RCC 7860 (cell line): Measurements from ENCODE around the gene KLF2.
A peak's percentile ranks its signal among the peaks of the same experiment; 100 is the strongest.

Source experiments
- DNase-seq: peaks from one replicate; pipeline ENCODE4 v3.0.0-alpha.2; 2015; ENCODE audit warnings: low spot score
- FAIRE-seq: peaks from 2 replicates; lab custom pipeline; 2012; peaks lifted over from hg19 to GRCh38; lab: Jason Lieb, UNC

Gene KLF2

GRCh38 chr19:16306728-16307402, 17.8 kb upstream of the KLF2 start:
- DNase-seq (no peak), FAIRE-seq (no peak)

GRCh38 chr19:16308081-16308480, 16.5 kb upstream of the KLF2 start:
- FAIRE-seq (no peak), DNase-seq (no peak)

DNA sequence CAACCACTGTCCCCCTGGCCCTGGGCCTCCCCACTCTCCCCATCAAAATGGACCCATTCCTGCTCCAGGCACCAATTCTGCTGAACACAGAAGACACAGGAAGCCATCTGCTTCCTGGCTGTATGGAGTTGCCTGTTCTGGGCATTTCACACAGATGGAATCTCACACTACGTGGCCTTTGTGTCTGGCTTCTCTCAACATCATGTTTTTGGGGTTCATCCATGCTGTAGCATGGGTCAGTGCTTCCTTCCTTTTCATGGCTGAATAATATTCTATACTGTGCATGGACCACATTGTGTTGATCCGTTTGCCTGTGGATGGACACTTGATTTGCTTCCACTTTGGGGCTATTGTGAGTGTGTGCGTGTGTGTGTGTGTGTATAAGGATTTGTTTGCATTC, 15.0 kb upstream of the KLF2 start:
- FAIRE-seq (no peak), DNase-seq (no peak)

GRCh38 chr19:16315825-16316505, 8.7 kb upstream of the KLF2 start:
- FAIRE-seq (no peak), DNase-seq (no peak)

- DNase-seq (no peak), FAIRE-seq (no peak)
Observed at GRCh38 chr19:16316506-16316882, 8.1 kb upstream of the KLF2 start.

GRCh38 chr19:16319481-16319880, 5.1 kb upstream of the KLF2 start:
- DNase-seq (no peak), FAIRE-seq (no peak)

DNA sequence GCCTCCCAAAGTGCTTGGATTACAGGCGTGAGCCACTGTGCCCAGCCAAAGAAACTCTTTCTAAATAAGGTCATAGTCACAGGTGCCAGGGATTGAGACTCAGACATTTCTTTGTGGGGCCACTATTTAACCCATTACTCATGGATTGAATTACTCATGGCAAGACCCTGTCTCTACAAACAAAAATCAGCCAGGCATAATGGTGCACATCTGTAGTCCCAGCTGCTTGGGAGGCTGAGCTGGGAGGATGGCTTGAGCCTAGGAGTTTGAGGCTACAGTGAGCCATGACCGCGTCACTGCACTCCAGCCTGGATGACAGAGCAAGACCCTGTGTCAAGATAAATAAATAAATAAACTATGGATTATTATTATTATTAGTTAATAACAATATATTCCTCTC, 3.6 kb upstream of the KLF2 start:
- no peak for FAIRE-seq
- peak; percentile 74 for DNase-seq

DNA sequence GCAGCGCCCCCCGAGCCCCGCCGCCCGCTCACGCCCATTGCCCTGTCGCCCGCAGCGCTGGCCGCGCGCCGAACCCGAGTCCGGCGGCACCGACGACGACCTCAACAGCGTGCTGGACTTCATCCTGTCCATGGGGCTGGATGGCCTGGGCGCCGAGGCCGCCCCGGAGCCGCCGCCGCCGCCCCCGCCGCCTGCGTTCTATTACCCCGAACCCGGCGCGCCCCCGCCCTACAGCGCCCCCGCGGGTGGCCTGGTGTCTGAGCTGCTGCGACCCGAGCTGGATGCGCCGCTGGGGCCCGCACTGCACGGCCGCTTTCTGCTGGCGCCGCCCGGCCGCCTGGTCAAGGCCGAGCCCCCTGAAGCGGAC, 518 bp downstream of the KLF2 start:
- FAIRE-seq = no peak
- no peak for DNase-seq

DNA sequence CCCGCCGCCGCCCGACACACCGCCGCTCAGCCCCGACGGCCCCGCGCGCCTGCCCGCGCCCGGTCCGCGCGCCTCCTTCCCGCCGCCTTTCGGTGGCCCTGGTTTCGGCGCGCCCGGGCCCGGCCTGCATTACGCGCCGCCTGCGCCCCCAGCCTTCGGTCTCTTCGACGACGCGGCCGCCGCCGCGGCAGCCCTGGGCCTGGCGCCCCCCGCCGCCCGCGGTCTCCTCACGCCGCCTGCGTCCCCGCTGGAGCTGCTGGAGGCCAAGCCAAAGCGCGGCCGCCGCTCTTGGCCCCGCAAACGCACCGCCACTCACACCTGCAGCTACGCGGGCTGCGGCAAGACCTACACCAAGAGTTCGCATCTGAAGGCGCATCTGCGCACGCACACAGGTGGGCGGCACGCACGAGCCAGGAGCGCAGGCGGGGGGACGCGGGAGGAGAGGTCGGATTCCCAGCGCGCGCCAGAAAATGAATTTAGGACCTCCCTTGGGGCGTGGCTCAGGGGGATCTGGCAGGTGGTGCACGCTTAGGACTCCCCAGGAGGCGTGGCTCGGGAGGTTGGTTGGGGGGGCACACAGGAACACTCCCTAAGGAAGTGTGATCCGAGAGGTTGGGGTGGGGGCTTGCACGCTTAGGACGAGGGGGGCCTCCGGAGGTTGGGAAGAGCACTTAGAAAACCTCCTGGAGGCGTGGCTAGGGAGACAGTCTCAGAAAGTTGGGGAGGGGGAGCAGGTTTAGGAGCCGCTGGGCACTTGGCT, 1.2 kb downstream of the KLF2 start:
- no peak for DNase-seq
- no peak for FAIRE-seq

DNA sequence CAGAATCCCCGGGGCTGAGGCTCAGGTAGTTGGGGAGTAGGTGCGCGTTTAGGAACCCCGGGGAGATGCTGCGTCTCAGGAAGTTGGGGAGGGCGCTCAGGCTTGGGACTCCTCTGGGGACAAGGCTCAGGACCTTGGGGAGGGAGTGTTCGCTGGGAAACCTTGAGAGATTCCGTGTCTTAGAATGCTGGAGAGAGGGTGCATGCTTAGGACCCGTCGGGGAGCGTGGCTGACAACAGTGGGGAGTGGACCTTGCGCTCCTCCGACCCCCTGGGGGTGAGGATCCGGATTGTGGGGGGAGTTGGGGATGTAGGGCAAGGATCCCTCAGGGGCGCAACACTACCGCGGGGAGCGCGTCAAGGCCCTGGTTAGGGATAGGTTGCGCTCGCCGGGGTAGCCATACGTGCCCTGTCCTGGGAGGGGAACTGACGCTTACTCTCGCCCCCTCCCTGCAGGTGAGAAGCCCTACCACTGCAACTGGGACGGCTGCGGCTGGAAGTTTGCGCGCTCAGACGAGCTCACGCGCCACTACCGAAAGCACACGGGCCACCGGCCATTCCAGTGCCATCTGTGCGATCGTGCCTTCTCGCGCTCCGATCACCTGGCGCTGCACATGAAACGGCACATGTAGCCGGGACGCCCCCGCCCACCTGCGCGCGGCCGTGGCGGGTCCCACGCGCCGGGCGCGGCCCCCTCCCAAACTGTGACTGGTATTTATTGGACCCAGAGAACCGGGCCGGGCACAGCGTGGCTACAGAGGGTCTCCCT, 2.0 kb downstream of the KLF2 start:
- DNase-seq = no peak
- FAIRE-seq = no peak

DNA sequence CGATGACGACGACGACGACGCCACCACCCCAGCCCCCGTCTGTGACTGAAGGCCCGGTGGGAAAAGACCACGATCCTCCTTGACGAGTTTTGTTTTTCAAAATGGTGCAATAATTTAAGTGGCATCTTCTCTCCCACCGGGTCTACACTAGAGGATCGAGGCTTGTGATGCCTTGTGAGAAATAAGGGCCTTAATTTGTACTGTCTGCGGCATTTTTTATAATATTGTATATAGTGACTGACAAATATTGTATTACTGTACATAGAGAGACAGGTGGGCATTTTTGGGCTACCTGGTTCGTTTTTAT, 2.5 kb downstream of the KLF2 start:
- no peak for DNase-seq
- FAIRE-seq = no peak

GRCh38 chr19:16327501-16327900, 2.9 kb downstream of the KLF2 start:
- FAIRE-seq (no peak), DNase-seq (no peak)

GRCh38 chr19:16327911-16328823, 3.5 kb downstream of the KLF2 start:
- no peak for DNase-seq
- FAIRE-seq = no peak

DNA sequence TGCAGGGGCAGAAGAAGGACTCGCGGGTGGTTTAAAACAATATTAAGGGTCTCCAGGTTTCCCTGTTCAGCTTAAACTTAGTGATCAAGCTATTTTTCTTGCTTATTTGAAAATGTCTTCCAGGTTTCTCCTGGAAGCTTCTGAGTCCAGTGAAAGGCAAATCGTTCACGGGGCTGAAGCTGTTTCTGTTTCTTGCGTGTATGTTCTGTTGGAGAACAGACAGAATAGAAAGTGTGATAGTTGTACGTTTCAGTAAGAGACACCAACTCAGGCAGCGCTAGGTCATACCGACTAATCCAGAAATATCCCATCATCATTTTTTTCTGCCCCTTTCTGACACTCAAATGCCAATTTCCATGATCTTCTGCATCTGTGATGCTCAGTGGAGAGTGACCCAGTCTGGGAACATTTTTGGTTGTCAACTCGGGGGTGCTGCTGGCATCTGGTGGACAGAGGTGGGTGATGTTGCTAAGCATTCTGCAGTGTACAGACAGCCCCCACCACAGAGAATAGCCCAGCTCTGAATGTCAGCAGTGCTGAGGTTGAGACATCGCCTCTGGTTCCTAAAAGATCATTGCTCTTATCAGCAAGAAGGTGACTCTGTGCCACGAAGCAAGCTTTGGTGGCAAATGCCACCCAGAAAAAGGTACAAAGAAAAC, 4.3 kb downstream of the KLF2 start:
- no peak for DNase-seq
- no peak for FAIRE-seq

GRCh38 chr19:16330368-16330801, 5.8 kb downstream of the KLF2 start:
- DNase-seq (peak; percentile 96), FAIRE-seq (peak; percentile 93)

DNA sequence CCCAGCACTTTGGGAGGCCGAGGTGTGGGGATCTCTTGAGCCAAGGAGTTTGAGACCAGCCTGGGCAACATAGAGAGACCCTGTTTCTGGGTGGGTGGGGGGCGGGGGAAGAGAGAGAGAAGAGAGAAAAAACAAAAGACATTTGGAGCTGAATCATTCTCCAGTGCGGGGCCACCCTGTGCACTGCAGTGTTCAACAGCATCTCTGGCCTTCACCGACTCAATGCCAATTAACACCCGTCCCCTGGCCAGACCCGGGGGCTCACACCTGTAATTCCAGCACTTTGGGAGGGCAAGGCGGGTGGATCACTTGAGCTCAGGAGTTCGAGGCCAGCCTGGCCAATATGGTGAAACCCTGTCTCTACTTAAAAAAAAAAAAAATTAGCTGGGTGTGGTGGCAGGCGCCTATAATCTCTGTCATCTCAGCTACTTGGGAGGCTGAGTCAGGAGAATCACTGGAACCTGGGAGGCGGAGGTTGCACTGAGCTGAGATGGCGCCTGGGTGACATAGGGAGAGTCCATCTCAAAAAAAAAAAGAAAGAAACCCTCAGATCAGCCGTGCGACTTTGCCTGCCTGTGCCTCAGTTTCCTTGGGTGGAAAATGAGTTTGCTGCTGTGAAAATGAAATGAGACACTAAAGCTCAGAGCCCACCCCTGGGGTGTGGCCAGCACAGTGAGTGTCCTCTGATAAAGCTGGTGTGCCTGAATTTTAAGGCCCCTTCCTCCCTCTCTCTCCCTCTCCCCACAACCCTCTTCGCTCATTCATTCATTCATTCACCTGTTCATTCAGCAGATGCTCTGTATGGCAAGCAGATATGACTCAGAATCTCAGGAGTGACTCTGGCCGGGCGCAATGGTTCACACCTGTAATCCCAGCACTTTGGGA, 6.4 kb downstream of the KLF2 start:
- DNase-seq (no peak), FAIRE-seq (no peak)

- FAIRE-seq (no peak), DNase-seq (no peak)
Observed at GRCh38 chr19:16333001-16333586, 8.5 kb downstream of the KLF2 start.

- FAIRE-seq (no peak), DNase-seq (no peak)
Observed at GRCh38 chr19:16334411-16334810, 9.8 kb downstream of the KLF2 start.

- DNase-seq (no peak), FAIRE-seq (no peak)
Observed at GRCh38 chr19:16335226-16335625, 10.6 kb downstream of the KLF2 start.
